Transverse colon (tissue), 4 donors: ENCODE data around the gene OR4F15. TPM values are rescaled to one million over a fixed set of nuclear protein-coding genes. Genes with fewer than 3 reads are reported as not detected.

Experiments used
- DNase-seq: peaks from one replicate; pipeline ENCODE4 v3.0.0-alpha.2; 2019
- H3K27ac ChIP-seq, 4 donors: fragments of 200-600 bp; sonication (generic); 2 replicates each; pipeline ENCODE4 v1.5.1; 2016 to 2018; ENCODE audit warnings: inconsistent platforms in 4 of 4
- H3K27me3 ChIP-seq: fragments of 200-600 bp; sonication (generic); 2 replicates; pipeline ENCODE4 v1.5.1; 2017; ENCODE audit warnings: inconsistent platforms
- H3K36me3 ChIP-seq, 4 donors: fragments of 200-600 bp; sonication (generic); 2 replicates each; pipeline ENCODE4 v1.5.1; 2017 to 2019; ENCODE audit warnings: inconsistent platforms in 4 of 4
- H3K4me1 ChIP-seq, 4 donors: fragments of 200-600 bp; sonication (generic); 2 replicates each; pipeline ENCODE4 v1.5.1; 2017 to 2020; ENCODE audit warnings: inconsistent platforms in 4 of 4
- H3K4me3 ChIP-seq, 4 donors: fragments of 200-600 bp; sonication (generic); 1 replicate in 1 of 4; 2 replicates in 3 of 4; pipeline versions ENCODE4 v1.5.1 to v1.6.1; 2017 to 2019; ENCODE audit warnings: inconsistent platforms in 4 of 4
- H3K9me3 ChIP-seq, 2 donors: fragments of 200-600 bp; sonication (generic); 2 replicates each; pipeline ENCODE4 v1.5.1; 2017 to 2019; ENCODE audit warnings: inconsistent platforms in 2 of 2
- EP300 ChIP-seq: sonication (generic); formaldehyde crosslinking; IDR thresholded peaks from one replicate; pipeline ENCODE4 v1.6.1; 2017; ENCODE audit warnings: antibody characterized with exemption, low read depth
- POLR2A ChIP-seq: fragments of 450-650 bp; IDR thresholded peaks from one replicate; pipeline ENCODE4 v1.6.1; 2016; ENCODE audit warnings: antibody characterized with exemption, mild to moderate bottlenecking, moderate library complexity
- POLR2AphosphoS5 ChIP-seq, 3 donors: sonication (generic); formaldehyde crosslinking; IDR thresholded peaks; one replicate each; pipeline ENCODE4 v1.6.1; 2016; ENCODE audit warnings: antibody characterized with exemption in 3 of 3
- WGBS, 2 donors: methylation state at CpG; one replicate each; pipeline ENCODE4 v1.1.5; 2018; ENCODE audit warnings: low coverage in 1 of 2; 5-methylcytosine and 5-hydroxymethylcytosine counted together
- in situ Hi-C, 4 donors: fragments of 200-750 bp; cut with MboI; loops; one replicate each; pipeline versions ENCODE4 v1.15.0 to v1.15.1; 2017; ENCODE audit warnings: low sequenced_read_pairs in 3 of 4, low pct_ligation_motif_present in 1 of 4, low pct_unique_long_range_greater_than_20kb in 1 of 4
- intact Hi-C: fragments of 100-400 bp; cut with DNase I; formaldehyde crosslinking; loops from one replicate; pipeline ENCODE4 v1.15.1; 2023; ENCODE audit warnings: low total_unique reads
- total RNA-seq, 4 donors: library from RNA; depleted of rRNA; stranded (reverse); fragments of >200 nt; gene quantifications; one replicate each; pipeline ENCODE4 v1.1.0, GENCODE V29; 2016
- TF ChIP-seq, protein P1 (sequence below), 5 experiments: fragments of 200-600 bp in 3 of 5; fragments of 450-650 bp in 2 of 5; sonication (generic) in 3 of 5; IDR thresholded peaks; 1 replicate in 2 of 5; 2 replicates in 3 of 5; pipeline ENCODE4 v1.5.1; 2016 to 2017; ENCODE audit warnings: antibody characterized with exemption in 5 of 5, inconsistent platforms in 3 of 5, mild to moderate bottlenecking in 2 of 5, moderate library complexity in 1 of 5

The OR4F15 gene
- total RNA-seq, 4 donors from 2014 or later: not detected

DNA sequence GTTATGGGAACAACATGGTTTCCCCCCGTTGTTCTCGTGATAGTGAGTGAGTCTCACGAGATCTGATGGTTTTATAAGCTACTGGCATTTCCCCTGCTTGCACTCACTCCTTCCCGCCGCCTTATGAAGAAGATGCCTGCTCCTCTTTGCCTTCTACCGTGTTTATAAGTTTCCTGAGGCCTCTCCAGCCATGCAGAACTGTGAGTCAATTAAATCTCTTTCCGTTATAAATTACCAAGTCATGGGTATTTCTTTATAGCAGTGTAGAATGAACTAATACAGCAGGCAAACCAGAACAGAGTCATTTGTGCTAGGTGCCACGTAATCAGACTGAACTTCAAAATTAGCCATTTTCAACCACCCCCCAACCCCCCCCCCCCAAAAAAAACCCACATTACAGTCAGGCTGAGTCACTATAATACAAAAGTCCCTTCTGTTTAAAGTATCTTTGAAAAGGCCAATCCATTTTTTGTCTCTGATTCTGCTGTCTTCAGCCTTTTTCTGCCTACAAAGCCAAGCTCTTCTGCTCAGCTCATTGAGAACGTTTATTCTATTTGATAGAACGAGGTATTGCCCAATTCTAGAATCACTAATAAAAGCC lies 4.6 kb upstream of the OR4F15 start:
- Histone ChIP-seq H3K4me1 (no peaks in the 10 kb centered on the region), H3K9me3 (no peaks in the 10 kb centered on the region), H3K36me3 (no peaks in the 10 kb centered on the region), H3K27me3 (peaks cover 18% of the 10 kb centered on the region), H3K27ac (no peak overlapping the region), H3K4me3 (no peak overlapping the region)
- no peak for DNase-seq
- 59 to 74% methylated on average over 8 to 10 of the region's 10 CpGs for WGBS, 2 donors
- TF ChIP-seq, protein P1, sequence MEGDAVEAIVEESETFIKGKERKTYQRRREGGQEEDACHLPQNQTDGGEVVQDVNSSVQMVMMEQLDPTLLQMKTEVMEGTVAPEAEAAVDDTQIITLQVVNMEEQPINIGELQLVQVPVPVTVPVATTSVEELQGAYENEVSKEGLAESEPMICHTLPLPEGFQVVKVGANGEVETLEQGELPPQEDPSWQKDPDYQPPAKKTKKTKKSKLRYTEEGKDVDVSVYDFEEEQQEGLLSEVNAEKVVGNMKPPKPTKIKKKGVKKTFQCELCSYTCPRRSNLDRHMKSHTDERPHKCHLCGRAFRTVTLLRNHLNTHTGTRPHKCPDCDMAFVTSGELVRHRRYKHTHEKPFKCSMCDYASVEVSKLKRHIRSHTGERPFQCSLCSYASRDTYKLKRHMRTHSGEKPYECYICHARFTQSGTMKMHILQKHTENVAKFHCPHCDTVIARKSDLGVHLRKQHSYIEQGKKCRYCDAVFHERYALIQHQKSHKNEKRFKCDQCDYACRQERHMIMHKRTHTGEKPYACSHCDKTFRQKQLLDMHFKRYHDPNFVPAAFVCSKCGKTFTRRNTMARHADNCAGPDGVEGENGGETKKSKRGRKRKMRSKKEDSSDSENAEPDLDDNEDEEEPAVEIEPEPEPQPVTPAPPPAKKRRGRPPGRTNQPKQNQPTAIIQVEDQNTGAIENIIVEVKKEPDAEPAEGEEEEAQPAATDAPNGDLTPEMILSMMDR (IDR thresholded peaks at IDR 0.05): no peak
- intact Hi-C loops: no loop called here
- in situ Hi-C loops: no loop called here

DNA sequence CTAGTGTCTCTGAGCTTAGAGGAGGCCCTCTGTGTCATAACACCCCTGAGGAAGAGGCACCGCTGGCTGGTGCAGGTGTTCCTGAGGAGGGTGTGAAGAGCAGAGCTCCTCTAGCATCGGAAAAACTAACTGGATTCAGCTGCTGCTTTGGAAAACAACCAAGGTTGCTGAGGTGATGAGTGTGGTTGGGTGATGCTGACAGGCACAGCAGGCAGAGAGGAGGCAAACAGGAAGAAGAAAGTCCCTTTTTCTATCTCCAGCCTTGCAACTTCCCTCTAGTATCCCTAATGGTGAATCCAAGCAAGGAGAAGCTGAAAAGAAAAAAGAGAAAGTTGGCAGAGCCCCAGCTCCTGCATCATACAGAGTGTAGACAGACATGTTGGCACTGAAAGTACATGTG lies 3.8 kb upstream of the OR4F15 start:
- Histone ChIP-seq H3K36me3 (no peaks in the 10 kb centered on the region), H3K27me3 (peaks cover 18% of the 10 kb centered on the region), H3K9me3 (no peaks in the 10 kb centered on the region), H3K4me1 (no peaks in the 10 kb centered on the region), H3K4me3 (no peak overlapping the region), H3K27ac (no peak overlapping the region)
- intact Hi-C loops (no loop called here), in situ Hi-C loops (no loop called here)
- TF ChIP-seq POLR2AphosphoS5 (IDR thresholded peaks at IDR 0.05) (no peak), EP300 (no peak), POLR2A (no peak)
- TF ChIP-seq, protein P1 (IDR thresholded peaks at IDR 0.05): no peak
- no peak for DNase-seq
- 38% methylated on average over 2 of the region's 2 CpGs; no CpG with 5 or more reads in 1 of the 2 donors for WGBS, 2 donors

DNA sequence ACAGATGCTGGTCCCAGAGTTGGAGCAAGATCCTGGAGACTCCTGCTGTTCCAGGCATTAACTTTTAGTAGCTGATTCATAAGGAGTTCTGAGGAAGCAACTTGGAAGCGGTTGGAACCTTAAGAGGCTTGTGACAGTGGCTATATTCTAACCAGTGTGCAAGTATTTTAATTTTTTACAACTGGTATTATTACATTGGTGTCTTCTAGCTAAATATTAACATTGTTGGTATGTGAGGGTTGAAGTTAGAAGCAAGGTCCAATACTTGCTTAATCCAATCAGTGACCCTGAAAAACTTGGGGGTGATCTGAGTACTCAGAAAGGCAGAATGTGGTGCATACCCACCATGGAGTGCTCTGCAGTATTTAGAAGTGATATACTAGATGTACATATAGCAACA lies 1.5 kb upstream of the OR4F15 start:
- in situ Hi-C loops: no loop called here

DNA sequence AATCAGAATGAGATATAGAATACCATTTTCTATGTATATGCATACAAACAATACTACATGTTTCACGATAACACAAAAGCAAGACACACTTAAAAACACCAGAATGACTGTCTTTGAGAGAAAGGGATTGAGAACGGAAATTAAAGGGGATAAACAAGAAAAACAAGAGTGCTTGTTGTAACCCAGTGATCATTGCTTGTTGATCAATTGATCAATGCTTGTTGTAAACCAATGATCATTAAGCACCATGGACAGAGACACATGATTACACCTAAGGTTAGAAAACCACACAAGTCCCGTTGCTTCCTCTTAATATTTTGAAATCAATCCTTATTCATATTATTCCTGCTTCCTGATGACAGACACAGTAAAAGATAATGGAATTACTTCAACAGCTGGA lies 1.1 kb upstream of the OR4F15 start:
- Histone ChIP-seq H3K4me1 (no peaks in the 10 kb centered on the region), H3K36me3 (no peaks in the 10 kb centered on the region), H3K9me3 (no peaks in the 10 kb centered on the region), H3K4me3 (no peak overlapping the region), H3K27ac (no peak overlapping the region), H3K27me3 (peaks cover 18% of the 10 kb centered on the region)
- in situ Hi-C loops (no loop called here), intact Hi-C loops (no loop called here)
- TF ChIP-seq EP300: no peak
- TF ChIP-seq POLR2AphosphoS5 (IDR thresholded peaks at IDR 0.05): no peak
- TF ChIP-seq, protein P1 (IDR thresholded peaks at IDR 0.05): no peak
- no peak for TF ChIP-seq POLR2A
- 52 to 55% methylated on average over 3 of the region's 3 CpGs for WGBS, 2 donors
- no peak for DNase-seq

More for the DNA sequence above, 1.5 kb upstream of the OR4F15 start:
- Histone ChIP-seq H3K9me3 (no peaks in the 10 kb centered on the region), H3K36me3 (no peaks in the 10 kb centered on the region), H3K27me3 (peaks cover 18% of the 10 kb centered on the region), H3K4me1 (no peaks in the 10 kb centered on the region), H3K4me3 (no peak overlapping the region), H3K27ac (no peak overlapping the region)
- TF ChIP-seq POLR2A (no peak), POLR2AphosphoS5 (IDR thresholded peaks at IDR 0.05) (no peak), EP300 (no peak)
- TF ChIP-seq, protein P1 (IDR thresholded peaks at IDR 0.05): no peak
- WGBS, 2 donors: 67 to 90% methylated on average over 1 of the region's 1 CpG
- intact Hi-C loops: no loop called here
- no peak for DNase-seq
